ENCODE results near the gene ABO.

ABO gene

GRCh38 chr9:133268335-133269056 is 6.5 kb downstream of the ABO start:
- DNase-seq (ENCODE audit: insufficient read length, low spot score) (no peak), FAIRE-seq (no peak)
- TF ChIP-seq SPI1 (IDR thresholded peaks at IDR 0.05; ENCODE audit: low read depth, low read length) (no peak), TAF1 (IDR thresholded peaks at IDR 0.05; ENCODE audit: low read depth, low read length) (no peak), POU2F2 (IDR thresholded peaks at IDR 0.05; ENCODE audit: low read depth, low read length) (no peak), PAX5 (IDR thresholded peaks at IDR 0.05; ENCODE audit: insufficient read depth, low read length, severe bottlenecking) (no peak), POLR2AphosphoS5 (IDR thresholded peaks at IDR 0.05; ENCODE audit: low read depth, low read length) (no peak), POLR2A (IDR thresholded peaks at IDR 0.05; ENCODE audit: low read depth, low read length) (no peak)

GRCh38 chr9:133264235-133264764 is 10.7 kb downstream of the ABO start:
- FAIRE-seq: no peak

GRCh38 chr9:133263557-133263956 is 11.4 kb downstream of the ABO start:
- TF ChIP-seq POLR2A (IDR thresholded peaks at IDR 0.05; ENCODE audit: low read depth, low read length) (no peak), TAF1 (IDR thresholded peaks at IDR 0.05; ENCODE audit: low read depth, low read length) (no peak), POLR2AphosphoS5 (IDR thresholded peaks at IDR 0.05; ENCODE audit: low read depth, low read length) (no peak), PAX5 (IDR thresholded peaks at IDR 0.05; ENCODE audit: insufficient read depth, low read length, severe bottlenecking) (no peak), POU2F2 (IDR thresholded peaks at IDR 0.05; ENCODE audit: low read depth, low read length) (no peak), SPI1 (IDR thresholded peaks at IDR 0.05; ENCODE audit: low read depth, low read length) (no peak)
- no peak for DNase-seq (ENCODE audit: insufficient read length, low spot score)
- no peak for FAIRE-seq

More at GRCh38 chr9:133264235-133264764, 10.7 kb downstream of the ABO start:
- DNase-seq (ENCODE audit: insufficient read length, low spot score): no peak
- no peak for TF ChIP-seq SPI1 (IDR thresholded peaks at IDR 0.05; ENCODE audit: low read depth, low read length)
- no peak for TF ChIP-seq TAF1 (IDR thresholded peaks at IDR 0.05; ENCODE audit: low read depth, low read length)

GRCh38 chr9:133262226-133262625 is 12.8 kb downstream of the ABO start:
- FAIRE-seq: no peak

GRCh38 chr9:133261753-133262120 is 13.3 kb downstream of the ABO start:
- TF ChIP-seq POU2F2 (IDR thresholded peaks at IDR 0.05; ENCODE audit: low read depth, low read length): no peak
- no peak for TF ChIP-seq TAF1 (IDR thresholded peaks at IDR 0.05; ENCODE audit: low read depth, low read length)
- no peak for TF ChIP-seq SPI1 (IDR thresholded peaks at IDR 0.05; ENCODE audit: low read depth, low read length)
- TF ChIP-seq POLR2AphosphoS5 (IDR thresholded peaks at IDR 0.05; ENCODE audit: low read depth, low read length): no peak
- FAIRE-seq: no peak

More at GRCh38 chr9:133262226-133262625, 12.8 kb downstream of the ABO start:
- no peak for DNase-seq (ENCODE audit: insufficient read length, low spot score)
- TF ChIP-seq PAX5 (IDR thresholded peaks at IDR 0.05; ENCODE audit: insufficient read depth, low read length, severe bottlenecking) (no peak), SPI1 (IDR thresholded peaks at IDR 0.05; ENCODE audit: low read depth, low read length) (no peak), POLR2A (IDR thresholded peaks at IDR 0.05; ENCODE audit: low read depth, low read length) (no peak), TAF1 (IDR thresholded peaks at IDR 0.05; ENCODE audit: low read depth, low read length) (no peak), POU2F2 (IDR thresholded peaks at IDR 0.05; ENCODE audit: low read depth, low read length) (no peak), POLR2AphosphoS5 (IDR thresholded peaks at IDR 0.05; ENCODE audit: low read depth, low read length) (no peak)

GRCh38 chr9:133261103-133261752 is 13.8 kb downstream of the ABO start:
- no peak for TF ChIP-seq PAX5 (IDR thresholded peaks at IDR 0.05; ENCODE audit: insufficient read depth, low read length, severe bottlenecking)
- TF ChIP-seq POLR2AphosphoS5 (IDR thresholded peaks at IDR 0.05; ENCODE audit: low read depth, low read length): no peak
- no peak for TF ChIP-seq TAF1 (IDR thresholded peaks at IDR 0.05; ENCODE audit: low read depth, low read length)
- TF ChIP-seq SPI1 (IDR thresholded peaks at IDR 0.05; ENCODE audit: low read depth, low read length): no peak
- TF ChIP-seq POLR2A (IDR thresholded peaks at IDR 0.05; ENCODE audit: low read depth, low read length): no peak
- no peak for TF ChIP-seq POU2F2 (IDR thresholded peaks at IDR 0.05; ENCODE audit: low read depth, low read length)
- FAIRE-seq: no peak
- DNase-seq (ENCODE audit: insufficient read length, low spot score): no peak

More at GRCh38 chr9:133261753-133262120, 13.3 kb downstream of the ABO start:
- DNase-seq (ENCODE audit: insufficient read length, low spot score): no peak

- TF ChIP-seq POU2F2 (IDR thresholded peaks at IDR 0.05; ENCODE audit: low read depth, low read length) (no peak), SPI1 (IDR thresholded peaks at IDR 0.05; ENCODE audit: low read depth, low read length) (no peak), POLR2AphosphoS5 (IDR thresholded peaks at IDR 0.05; ENCODE audit: low read depth, low read length) (no peak), PAX5 (IDR thresholded peaks at IDR 0.05; ENCODE audit: insufficient read depth, low read length, severe bottlenecking) (no peak), TAF1 (IDR thresholded peaks at IDR 0.05; ENCODE audit: low read depth, low read length) (no peak), POLR2A (IDR thresholded peaks at IDR 0.05; ENCODE audit: low read depth, low read length) (no peak)
- DNase-seq (ENCODE audit: insufficient read length, low spot score) (no peak), FAIRE-seq (no peak)
Observed at GRCh38 chr9:133260334-133261102, 14.5 kb downstream of the ABO start.

GRCh38 chr9:133258061-133259015 is 16.7 kb downstream of the ABO start:
- FAIRE-seq (no peak), DNase-seq (ENCODE audit: insufficient read length, low spot score) (no peak)
- TF ChIP-seq TAF1 (IDR thresholded peaks at IDR 0.05; ENCODE audit: low read depth, low read length) (no peak), POLR2A (IDR thresholded peaks at IDR 0.05; ENCODE audit: low read depth, low read length) (no peak), PAX5 (IDR thresholded peaks at IDR 0.05; ENCODE audit: insufficient read depth, low read length, severe bottlenecking) (no peak), POLR2AphosphoS5 (IDR thresholded peaks at IDR 0.05; ENCODE audit: low read depth, low read length) (no peak), SPI1 (IDR thresholded peaks at IDR 0.05; ENCODE audit: low read depth, low read length) (no peak), POU2F2 (IDR thresholded peaks at IDR 0.05; ENCODE audit: low read depth, low read length) (no peak)
